ENCODE results near the gene TBRG4.

DNA sequence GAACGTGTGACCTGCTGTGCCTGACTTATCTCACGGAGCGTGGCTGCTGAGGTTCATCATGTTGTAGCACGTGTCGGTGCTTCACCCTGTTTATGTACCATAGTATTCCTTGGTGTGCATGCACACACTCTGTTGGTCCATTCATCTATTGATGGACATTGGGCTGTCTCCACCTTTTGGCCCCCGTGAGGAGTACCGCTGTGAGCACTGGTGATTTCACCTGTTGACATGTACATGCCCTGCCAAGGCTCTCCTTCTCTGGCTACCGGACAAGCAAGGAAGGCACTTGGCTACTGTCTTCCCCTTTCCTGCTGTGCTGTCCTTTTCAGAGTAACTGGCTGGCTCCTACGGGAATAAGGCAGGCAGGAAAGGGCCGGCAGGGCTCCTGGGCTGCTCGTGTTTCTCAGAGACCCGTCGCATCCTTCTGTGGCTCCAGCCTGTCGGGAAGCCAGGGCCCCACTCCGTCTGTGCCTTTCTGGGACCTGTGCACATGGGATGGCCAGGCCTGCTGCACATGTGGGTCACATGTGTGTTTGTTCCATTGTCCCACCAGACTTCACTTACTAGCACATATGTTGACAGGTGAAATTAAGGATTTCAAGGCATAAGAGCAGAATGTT, 17.8 kb upstream of the TBRG4 start:
- TF ChIP-seq YY1 (IDR thresholded peaks at IDR 0.05; ENCODE audit: insufficient read depth, insufficient read length) (no peak), ZNF274 (IDR thresholded peaks at IDR 0.05; ENCODE audit: low read depth, low read length) (no peak)
